ENCODE measurements around the gene POC1A. TPM values are rescaled to one million over a fixed set of nuclear protein-coding genes. Genes with fewer than 3 reads are reported as not detected.

Gene POC1A
- total and polyA plus RNA-seq, 2 of the 4 experiments (the other 2 are of a cell fraction): 10.6 to 11.5 TPM

DNA sequence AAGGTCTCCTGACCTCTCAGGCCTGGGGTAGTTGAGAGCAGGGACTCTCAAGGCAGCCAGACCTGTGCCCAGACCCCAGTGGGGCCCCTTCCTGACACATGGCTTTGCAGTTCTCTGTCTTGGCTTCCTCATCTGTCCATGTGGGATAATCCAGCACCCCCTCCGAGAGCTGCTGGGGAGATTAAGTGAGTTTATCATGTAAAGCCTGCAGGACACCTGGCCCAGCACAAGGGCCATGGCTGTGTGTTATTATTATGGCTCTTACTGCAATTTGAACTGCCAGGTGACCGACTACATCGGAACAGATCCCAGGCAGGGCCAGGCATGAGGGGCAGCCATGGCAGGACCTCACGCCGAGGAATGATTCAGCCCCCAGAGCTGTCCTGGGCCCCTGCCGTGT lies 110.5 kb downstream of the POC1A start:
- dilution Hi-C loops (cut with HindIII; ENCODE audit: low sequenced_read_pairs, unreplicated experiment) (no loop called here), intact Hi-C loops (cut with micrococcal nuclease) (no loop called here), in situ Hi-C loops (cut with MboI; ENCODE audit: low sequenced_read_pairs) (no loop called here)
- H3K56ac ChIP-seq (ENCODE audit: extremely low read depth, insufficient read depth, low read length): no peak overlapping the region
- WGBS, 2 experiments (ENCODE audit: extremely low coverage in 2 of 2, insufficient read length in 1 of 2): 95% methylated on average over 2 of the region's 6 CpGs; no CpG with 5 or more reads in 1 of the 2 experiments
- H2BK20ac ChIP-seq (ENCODE audit: low read depth, low read length): 0 out of 2 replicates have a peak overlapping the region, but pooled peaks have one; percentile 97
- H3K4ac ChIP-seq (ENCODE audit: low read depth, low read length): peak overlapping the region; percentile 20; the same call in 1 of the 2 replicates
- CTCF ChIA-PET: no interaction called here
- H2BK5ac ChIP-seq (ENCODE audit: low read depth, low read length, poor library complexity, severe bottlenecking): no peak overlapping the region
- peaks cover 32% of the 10 kb centered on the region for H3K4me1 ChIP-seq (ENCODE audit: control insufficient read depth, insufficient read depth, low read length)
- H3K9me1 ChIP-seq (ENCODE audit: insufficient read depth, low read length): peaks cover 27% of the 10 kb centered on the region
- H3K4me3 ChIP-seq (ENCODE audit: insufficient read depth, low read depth, low read length): no peak overlapping the region
- no TSS peak for BruUV-seq (replicated peaks)
- H2AFZ ChIP-seq (replicated peaks; ENCODE audit: low read length, poor library complexity): no peak overlapping the region
- peak overlapping the region; percentile 21 for H2AK5ac ChIP-seq (ENCODE audit: low read depth, low read length)
- no peak overlapping the region for H2AK9ac ChIP-seq (replicated peaks; ENCODE audit: low read depth, low read length, poor library complexity)
- H3K27me3 ChIP-seq (ENCODE audit: control insufficient read depth, insufficient read depth, low read length): no peaks in the 10 kb centered on the region
- H3K4me2 ChIP-seq (ENCODE audit: low read depth, low read length): no peak overlapping the region
- peaks cover 11 to 24% of the 10 kb centered on the region in 2 experiments for H3K79me1 ChIP-seq (ENCODE audit: low read depth in 1 of 2, low read length in 2 of 2)
- TF ChIP-seq, protein P1, sequence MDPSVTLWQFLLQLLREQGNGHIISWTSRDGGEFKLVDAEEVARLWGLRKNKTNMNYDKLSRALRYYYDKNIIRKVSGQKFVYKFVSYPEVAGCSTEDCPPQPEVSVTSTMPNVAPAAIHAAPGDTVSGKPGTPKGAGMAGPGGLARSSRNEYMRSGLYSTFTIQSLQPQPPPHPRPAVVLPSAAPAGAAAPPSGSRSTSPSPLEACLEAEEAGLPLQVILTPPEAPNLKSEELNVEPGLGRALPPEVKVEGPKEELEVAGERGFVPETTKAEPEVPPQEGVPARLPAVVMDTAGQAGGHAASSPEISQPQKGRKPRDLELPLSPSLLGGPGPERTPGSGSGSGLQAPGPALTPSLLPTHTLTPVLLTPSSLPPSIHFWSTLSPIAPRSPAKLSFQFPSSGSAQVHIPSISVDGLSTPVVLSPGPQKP (IDR thresholded peaks at IDR 0.05; ENCODE audit: borderline replicate concordance, low read depth, low read length): no peak
- no peak for TF ChIP-seq NFE2L2 (IDR thresholded peaks at IDR 0.05; ENCODE audit: low read depth, low read length)
- TF ChIP-seq, protein P2, sequence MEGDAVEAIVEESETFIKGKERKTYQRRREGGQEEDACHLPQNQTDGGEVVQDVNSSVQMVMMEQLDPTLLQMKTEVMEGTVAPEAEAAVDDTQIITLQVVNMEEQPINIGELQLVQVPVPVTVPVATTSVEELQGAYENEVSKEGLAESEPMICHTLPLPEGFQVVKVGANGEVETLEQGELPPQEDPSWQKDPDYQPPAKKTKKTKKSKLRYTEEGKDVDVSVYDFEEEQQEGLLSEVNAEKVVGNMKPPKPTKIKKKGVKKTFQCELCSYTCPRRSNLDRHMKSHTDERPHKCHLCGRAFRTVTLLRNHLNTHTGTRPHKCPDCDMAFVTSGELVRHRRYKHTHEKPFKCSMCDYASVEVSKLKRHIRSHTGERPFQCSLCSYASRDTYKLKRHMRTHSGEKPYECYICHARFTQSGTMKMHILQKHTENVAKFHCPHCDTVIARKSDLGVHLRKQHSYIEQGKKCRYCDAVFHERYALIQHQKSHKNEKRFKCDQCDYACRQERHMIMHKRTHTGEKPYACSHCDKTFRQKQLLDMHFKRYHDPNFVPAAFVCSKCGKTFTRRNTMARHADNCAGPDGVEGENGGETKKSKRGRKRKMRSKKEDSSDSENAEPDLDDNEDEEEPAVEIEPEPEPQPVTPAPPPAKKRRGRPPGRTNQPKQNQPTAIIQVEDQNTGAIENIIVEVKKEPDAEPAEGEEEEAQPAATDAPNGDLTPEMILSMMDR (conservative IDR thresholded peaks at IDR 0.05; ENCODE audit: low read depth, low read length): no peak
- TF ChIP-seq MXI1 (IDR thresholded peaks at IDR 0.05; ENCODE audit: borderline replicate concordance, low read depth, low read length): no peak
- no peak for TF ChIP-seq RFX5 (IDR thresholded peaks at IDR 0.05; ENCODE audit: low read depth, low read length)
- no peak for TF ChIP-seq POLR2A (IDR thresholded peaks at IDR 0.05; ENCODE audit: low read depth, low read length)
- TF ChIP-seq MAFK (IDR thresholded peaks at IDR 0.05; ENCODE audit: low read depth, low read length): no peak
- TF ChIP-seq BHLHE40 (IDR thresholded peaks at IDR 0.05; ENCODE audit: low read depth, low read length): no peak
- TF ChIP-seq RAD21 (IDR thresholded peaks at IDR 0.05; ENCODE audit: low read length): no peak
- no peak for TF ChIP-seq RCOR1 (IDR thresholded peaks at IDR 0.05; ENCODE audit: insufficient replicate concordance, low read length)
- no peak for TF ChIP-seq CHD1 (IDR thresholded peaks at IDR 0.05; ENCODE audit: low read depth, low read length)
- no peak for TF ChIP-seq SMC3 (IDR thresholded peaks at IDR 0.05; ENCODE audit: low read depth, low read length)
- TF ChIP-seq CEBPB (IDR thresholded peaks at IDR 0.05; ENCODE audit: low read depth, low read length): no peak
- TF ChIP-seq FOS (IDR thresholded peaks at IDR 0.05; ENCODE audit: low read depth, low read length): no peak
- TF ChIP-seq, protein P3, sequence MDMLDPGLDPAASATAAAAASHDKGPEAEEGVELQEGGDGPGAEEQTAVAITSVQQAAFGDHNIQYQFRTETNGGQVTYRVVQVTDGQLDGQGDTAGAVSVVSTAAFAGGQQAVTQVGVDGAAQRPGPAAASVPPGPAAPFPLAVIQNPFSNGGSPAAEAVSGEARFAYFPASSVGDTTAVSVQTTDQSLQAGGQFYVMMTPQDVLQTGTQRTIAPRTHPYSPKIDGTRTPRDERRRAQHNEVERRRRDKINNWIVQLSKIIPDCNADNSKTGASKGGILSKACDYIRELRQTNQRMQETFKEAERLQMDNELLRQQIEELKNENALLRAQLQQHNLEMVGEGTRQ (IDR thresholded peaks at IDR 0.05; ENCODE audit: low read depth, low read length): no peak
- TF ChIP-seq MAZ (IDR thresholded peaks at IDR 0.05; ENCODE audit: borderline replicate concordance, low read depth, low read length): no peak
- no peak overlapping the region for H4K91ac ChIP-seq (ENCODE audit: insufficient read depth, low read depth, low read length)
- no peaks in the 10 kb centered on the region for H3K36me3 ChIP-seq (ENCODE audit: control insufficient read depth, insufficient read depth, low read length)
- no peak overlapping the region for H3K18ac ChIP-seq (ENCODE audit: low read depth, low read length)
- H3K14ac ChIP-seq (replicated peaks; ENCODE audit: low read depth, low read length): no peak overlapping the region
- DNase-seq: no peak
- H2BK15ac ChIP-seq (ENCODE audit: low read depth, low read length): peak overlapping the region; percentile 6; the same call in 1 of the 3 replicates
- no peaks in the 10 kb centered on the region for H4K20me1 ChIP-seq (ENCODE audit: insufficient read depth, low read length)
- peak overlapping the region; percentile 99; the same call in 1 of the 2 replicates for H2BK120ac ChIP-seq (ENCODE audit: low read depth, low read length)
- no peak overlapping the region for H3K23ac ChIP-seq (ENCODE audit: low read depth, low read length)
- no peak for ATAC-seq (ENCODE audit: low read depth)
- H3K9me3 ChIP-seq (ENCODE audit: control insufficient read depth, insufficient read depth, low read length): no peaks in the 10 kb centered on the region
- POLR2A ChIA-PET (ENCODE audit: unreplicated experiment): no interaction called here
- no peak overlapping the region for H4K8ac ChIP-seq (ENCODE audit: low read depth in 2 of 2, low read length in 2 of 2)
- H3K27ac ChIP-seq (ENCODE audit: insufficient read depth, low read length): no peak overlapping the region
- H3K9ac ChIP-seq (ENCODE audit: low read depth, low read length): no peak overlapping the region
- no peak overlapping the region for H4K5ac ChIP-seq (ENCODE audit: low read depth, low read length)

Measured in IMR-90 (cell line).